HCT116 (cell line): Measurements from ENCODE around the gene KLHL40.

Experiments
- SP1 ChIP-seq: IDR thresholded peaks from 2 replicates; pipeline ENCODE4 v1.6.1; 2012; ENCODE audit warnings: low read depth
- TF ChIP-seq, protein P1 (sequence below), 3 experiments: fragments of 200-600 bp in 1 of 3; sonication (generic) in 1 of 3; IDR thresholded peaks in 2 of 3; conservative IDR thresholded peaks in 1 of 3; 2 replicates each; pipeline ENCODE4 v1.5.1; 2012 to 2017; ENCODE audit warnings: low read depth in 2 of 3, low read length in 2 of 3, antibody characterized with exemption in 1 of 3, borderline replicate concordance in 1 of 3, control low read depth in 1 of 3, mild to moderate bottlenecking in 1 of 3, mixed read lengths in 1 of 3, mixed run types in 1 of 3, moderate library complexity in 1 of 3; ENCODE audit not compliant: insufficient read depth in 1 of 3

DNA sequence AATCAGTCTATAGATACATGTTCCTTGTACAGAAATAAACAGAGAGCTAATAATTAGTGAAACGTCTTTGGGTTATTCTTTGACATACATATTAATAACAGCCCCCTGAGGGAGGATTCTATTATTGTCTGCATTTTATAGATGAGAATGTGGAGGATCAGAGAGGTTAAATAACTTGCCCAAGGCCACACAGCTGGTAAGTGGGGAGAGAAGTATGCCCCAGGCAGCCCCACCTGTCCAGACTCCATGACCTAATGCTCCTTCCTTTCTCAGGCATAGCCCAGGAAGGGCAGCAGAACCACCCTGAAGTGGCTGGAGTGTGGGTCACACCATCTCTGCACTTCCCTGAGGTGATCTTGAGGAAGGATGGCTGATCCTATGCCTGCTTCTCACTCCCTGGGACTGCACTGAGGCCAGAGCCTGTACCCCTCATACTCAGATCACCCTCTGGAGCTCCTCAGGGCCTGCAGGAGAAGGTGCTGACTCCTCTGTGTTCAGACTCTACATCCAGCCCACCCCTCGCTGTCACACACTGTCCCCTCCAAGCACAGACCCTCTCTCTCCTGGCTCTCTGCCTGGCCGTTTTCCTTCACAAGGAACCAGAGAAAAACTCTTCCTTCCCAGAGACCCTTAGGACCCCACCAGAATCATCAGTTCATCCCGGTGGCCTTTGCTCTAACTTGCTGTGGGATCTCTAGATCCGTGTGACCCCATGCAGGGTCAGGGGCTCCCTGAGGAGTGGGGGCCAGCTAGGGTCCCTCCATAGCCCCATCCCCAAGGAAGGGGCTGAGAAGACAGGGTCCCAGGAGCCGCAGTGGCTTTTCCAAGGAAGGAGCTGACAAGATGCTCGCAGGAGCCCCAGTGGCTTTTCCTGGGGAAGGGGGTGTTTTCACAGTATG, 21.6 kb downstream of the KLHL40 start:
- TF ChIP-seq, protein P1, sequence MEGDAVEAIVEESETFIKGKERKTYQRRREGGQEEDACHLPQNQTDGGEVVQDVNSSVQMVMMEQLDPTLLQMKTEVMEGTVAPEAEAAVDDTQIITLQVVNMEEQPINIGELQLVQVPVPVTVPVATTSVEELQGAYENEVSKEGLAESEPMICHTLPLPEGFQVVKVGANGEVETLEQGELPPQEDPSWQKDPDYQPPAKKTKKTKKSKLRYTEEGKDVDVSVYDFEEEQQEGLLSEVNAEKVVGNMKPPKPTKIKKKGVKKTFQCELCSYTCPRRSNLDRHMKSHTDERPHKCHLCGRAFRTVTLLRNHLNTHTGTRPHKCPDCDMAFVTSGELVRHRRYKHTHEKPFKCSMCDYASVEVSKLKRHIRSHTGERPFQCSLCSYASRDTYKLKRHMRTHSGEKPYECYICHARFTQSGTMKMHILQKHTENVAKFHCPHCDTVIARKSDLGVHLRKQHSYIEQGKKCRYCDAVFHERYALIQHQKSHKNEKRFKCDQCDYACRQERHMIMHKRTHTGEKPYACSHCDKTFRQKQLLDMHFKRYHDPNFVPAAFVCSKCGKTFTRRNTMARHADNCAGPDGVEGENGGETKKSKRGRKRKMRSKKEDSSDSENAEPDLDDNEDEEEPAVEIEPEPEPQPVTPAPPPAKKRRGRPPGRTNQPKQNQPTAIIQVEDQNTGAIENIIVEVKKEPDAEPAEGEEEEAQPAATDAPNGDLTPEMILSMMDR (IDR thresholded peaks at IDR 0.05 in 2 of 3, conservative IDR thresholded peaks at IDR 0.05 in 1 of 3; ENCODE audit: borderline replicate concordance in 1 of 3, insufficient read depth in 1 of 3, low read depth in 2 of 3, low read length in 2 of 3): no peak
- no peak for TF ChIP-seq SP1
